ENCODE results near the gene SPRY4.
"Not testable (repeated sequence)": the region's sequence is repeated elsewhere in the genome, so short reads cannot be mapped to it uniquely, and the experiment has no call there.

The SPRY4 gene

DNA sequence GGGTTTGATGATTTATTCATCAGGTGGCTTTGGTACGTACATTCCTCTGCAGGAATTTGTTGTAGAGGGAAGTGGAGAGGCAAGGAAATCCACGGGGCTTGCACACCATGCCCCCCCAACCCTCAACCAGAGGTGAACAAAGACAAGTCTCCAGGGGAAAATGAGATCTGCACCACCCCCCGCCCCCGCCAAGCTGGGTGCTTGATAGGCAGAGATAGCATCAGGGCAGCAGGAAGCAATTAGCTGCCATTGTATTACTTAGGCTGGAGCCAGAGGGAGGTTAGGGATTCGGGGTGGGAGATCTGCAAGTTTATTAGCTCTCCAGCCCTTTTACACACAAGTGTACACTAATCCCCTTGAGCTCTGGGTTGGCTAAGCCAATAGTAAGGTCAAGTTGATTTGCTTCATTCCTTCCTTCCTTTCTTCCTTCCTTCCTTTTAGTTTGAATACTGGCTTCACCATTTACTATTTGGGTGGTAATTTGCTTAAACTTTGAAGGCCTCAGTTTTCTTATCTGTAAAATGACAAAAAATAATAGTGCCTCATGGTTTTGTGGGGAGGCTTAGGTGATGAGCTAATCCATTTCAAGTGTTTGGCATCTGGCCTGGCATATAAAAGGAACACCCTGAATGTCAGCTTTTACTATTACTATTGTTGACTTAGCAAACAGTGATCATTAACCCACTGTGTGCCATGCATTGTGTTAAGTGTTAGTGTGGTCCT is 34.1 kb downstream of the SPRY4 start:
- no peak for DNase-seq

DNA sequence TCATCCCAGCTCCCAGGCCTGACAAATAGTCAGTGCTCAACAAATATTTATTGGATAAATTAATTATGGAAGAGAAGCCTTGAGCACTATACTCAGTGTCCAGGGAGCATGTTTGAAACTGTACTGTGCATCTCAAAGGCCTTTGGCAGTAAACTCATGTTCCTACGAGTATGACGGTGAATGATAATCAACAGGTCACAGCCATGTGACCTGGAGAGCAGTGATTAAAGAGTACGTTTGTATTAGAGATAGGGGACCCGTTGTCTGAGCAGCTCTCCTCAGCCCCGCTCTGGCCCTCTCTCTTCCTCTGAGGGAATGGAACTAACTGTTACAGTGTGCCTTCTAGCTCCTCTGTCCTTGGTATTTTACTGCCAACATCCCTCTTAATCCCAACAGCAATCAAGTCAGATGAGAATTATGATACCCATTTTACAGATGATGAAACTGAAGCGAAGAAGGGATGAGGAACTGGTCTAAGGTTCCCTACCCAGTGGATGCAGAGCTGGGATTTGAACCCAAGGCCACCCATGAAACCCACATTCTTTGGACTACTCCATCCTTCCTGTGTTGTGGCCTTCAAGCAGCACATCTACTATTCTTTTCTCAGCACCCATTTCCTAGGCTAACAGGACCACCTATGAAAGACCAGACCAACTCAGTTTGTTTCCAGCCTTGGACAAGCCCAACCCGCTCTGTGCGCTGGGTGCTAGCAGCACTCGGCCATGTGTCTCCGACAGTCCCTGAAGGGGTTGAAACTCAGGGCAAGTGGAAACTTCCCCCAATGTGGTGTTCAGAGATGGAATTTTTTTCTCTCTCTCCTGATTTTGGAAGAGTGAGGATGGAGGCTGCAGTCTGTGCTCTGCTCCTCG is 34.9 kb downstream of the SPRY4 start:
- no peak for DNase-seq

GRCh38 chr5:142287973-142288313 is 36.9 kb downstream of the SPRY4 start:
- no peak for DNase-seq

DNA sequence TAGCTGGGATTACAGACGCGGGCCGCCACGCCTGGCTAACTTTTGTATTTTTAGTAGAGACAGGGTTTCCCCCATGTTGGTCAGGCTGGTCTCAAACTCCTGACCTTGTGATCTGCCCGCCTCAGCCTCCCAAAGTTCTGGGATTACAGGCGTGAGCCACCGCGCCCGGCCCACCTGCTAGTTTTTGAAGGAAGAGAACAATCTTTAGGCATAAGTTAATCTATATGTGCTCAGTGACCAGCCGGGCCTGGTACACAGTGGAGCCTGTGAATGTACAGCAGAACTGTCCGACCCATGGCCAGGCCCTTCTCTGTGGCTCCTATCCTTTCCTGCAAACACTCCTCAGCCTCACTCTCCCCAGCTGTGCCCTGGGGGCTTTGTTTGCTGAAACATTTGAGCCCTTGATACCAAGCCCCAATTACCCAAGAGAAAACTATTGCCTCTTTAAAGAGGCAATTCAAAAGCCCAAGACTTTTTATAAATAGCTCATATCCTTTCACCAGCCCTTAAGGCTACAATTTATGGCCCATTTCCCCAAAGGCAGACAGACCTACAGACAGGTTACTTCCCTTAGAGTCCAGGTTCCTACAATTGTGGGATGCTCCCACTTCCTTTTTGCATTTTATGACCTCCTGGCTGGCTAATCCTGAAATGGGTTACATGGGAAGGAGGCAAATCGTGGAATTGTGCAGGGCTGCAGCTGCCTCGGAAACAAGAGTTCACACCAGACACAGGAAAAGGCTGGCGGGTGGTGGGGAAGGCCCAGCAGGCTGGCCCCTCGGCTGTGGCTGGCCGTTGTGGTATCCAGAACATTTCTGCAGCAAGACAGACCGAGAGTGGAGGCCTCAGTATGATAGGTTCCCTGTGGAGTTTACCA is 37.5 kb downstream of the SPRY4 start:
- no peak for DNase-seq

DNA sequence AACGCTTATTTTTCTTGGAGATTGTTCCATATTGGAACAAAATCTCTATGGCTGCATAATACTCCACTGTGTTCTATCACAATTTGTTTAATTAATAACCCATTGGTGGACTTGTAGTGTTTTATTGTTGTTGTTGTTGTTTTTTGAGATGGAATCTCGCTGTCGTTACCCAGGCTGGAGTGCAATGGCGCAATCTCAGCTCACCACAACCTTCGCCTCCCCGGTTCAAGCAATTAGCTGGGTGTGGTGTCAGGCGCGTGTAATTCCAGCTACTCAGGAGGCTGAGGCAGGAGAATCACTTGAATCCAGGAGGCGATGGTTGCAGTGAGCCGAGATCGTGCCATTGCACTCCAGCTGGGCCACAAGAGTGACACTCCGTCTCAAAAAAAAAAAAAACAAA is 38.7 kb downstream of the SPRY4 start:
- no peak for DNase-seq

DNA sequence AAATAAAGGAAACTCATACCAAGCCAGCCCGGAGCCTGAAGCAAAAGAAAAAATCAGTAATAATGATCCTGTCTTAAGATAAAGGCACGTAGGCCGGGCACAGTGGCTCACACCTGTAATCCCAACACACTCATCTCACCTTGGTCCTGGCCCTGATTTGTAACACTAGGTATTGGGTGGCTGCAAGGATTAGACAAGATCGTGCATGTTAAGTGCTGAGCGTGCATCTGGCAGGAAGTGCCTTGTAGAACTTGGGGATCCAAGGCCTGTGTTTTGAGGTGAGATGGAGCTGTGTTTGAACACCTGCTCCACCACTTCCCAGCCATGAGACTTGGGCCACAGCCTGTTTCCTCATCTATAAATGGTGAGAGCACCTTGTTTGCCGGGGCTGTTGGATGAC is 41.5 kb downstream of the SPRY4 start:
- no peak for DNase-seq

GRCh38 chr5:142281966-142282365 is 42.9 kb downstream of the SPRY4 start:
- DNase-seq: no peak

DNA sequence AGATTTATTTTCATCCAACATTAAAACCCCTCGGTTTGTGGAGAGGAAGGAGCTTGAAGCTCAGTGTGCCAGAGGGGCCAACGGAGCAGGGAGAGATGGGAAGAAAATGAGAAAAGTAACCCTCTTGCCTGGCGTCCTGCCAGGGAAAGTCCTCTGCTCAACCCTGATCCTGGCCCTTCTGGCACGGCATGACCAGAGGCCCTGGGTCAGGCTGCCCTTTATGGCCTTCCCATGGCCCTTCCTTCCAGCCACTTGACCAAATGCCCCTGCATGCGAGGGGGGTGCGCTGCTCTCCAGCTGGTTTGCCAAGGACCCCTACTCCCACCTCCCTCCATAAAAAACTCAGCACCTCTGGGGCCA is 43.8 kb downstream of the SPRY4 start:
- no peak for DNase-seq

DNA sequence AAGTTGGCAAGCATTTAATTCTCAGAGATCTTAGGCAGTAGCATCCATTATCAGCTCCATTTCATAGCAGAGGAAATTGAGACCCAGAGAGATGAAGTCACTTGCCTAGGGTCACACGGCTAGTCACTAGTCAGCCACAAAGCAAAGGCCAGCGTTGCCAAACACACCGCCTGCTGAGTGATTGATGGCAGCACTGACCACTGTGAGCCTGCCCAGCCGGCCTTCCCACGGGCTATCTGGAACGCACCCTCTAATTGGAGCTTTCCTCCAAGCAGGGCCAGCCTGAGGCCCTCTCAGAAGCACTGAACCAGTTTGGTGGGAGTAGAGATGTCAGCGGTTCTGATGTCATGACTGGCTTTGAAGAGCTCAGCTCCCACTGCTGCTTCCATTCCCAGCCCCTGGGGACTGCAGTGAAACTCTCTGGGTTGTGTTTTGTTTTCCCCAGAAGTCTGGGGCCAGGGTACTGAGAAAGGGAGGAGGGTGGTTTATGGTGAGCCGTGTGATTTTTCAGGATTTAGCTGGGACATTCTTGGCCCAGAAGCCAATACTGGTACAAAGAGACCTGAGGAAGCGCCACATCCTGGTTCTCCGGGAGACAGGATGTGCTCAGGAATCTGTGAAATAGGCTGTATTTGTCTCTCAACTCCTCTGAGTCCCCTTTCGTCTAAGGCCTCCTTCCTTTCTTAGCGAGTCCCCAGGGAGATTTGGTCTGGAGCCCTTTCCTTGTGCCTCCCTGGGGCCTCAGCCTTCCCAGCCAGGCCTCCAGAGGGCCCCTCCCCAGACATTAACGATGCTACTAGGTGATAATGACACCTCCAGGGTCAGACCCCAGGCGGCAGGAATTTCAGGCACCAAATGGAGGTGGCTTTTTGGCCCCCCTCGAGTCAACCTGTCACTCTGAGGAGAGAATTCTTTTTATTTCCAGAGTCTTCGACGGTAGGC is 44.5 kb downstream of the SPRY4 start:
- no peak for DNase-seq

DNA sequence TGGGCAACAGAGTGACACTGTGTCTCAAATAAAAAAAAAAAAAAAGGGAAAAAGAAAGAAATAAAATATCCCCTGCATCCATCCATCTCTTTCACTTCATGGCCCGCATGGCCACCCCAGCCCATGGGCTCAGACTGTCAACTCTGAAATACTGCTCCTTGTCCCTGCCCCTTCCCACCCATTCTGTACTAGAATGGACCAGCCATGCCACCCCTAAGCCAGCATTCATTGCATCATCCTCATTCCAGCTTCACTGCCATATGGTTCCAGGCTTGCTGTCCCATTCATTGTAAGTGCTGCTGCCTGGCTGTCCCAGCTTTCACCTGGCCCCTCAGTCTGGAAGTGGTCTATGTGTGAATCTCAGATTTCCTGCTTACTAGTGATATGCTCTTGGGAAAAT is 46.2 kb downstream of the SPRY4 start:
- DNase-seq: no peak

DNA sequence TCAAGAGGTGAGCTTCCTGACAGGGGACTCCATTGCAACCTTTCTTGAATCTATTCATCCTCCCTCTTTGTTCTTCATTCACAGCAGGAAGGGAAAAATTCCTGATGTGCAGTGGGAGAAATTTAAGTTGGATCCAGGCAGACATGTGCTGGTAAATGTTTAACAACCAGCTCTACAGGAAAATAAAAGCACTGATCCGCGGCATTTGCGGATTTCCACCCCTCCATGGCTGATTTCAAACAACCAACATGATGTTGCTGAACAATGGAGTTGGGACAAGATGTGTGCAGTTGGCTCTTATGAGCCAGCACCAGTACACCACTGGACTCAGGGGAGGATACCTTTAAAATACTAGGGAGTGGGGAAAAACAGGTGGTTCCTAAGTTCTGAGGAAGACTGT is 47.0 kb downstream of the SPRY4 start:
- DNase-seq: no peak

- no peak for DNase-seq
Measured at GRCh38 chr5:142276517-142276916, 48.3 kb downstream of the SPRY4 start.

- no peak for DNase-seq
Measured at GRCh38 chr5:142275496-142275895, 49.3 kb downstream of the SPRY4 start.

DNA sequence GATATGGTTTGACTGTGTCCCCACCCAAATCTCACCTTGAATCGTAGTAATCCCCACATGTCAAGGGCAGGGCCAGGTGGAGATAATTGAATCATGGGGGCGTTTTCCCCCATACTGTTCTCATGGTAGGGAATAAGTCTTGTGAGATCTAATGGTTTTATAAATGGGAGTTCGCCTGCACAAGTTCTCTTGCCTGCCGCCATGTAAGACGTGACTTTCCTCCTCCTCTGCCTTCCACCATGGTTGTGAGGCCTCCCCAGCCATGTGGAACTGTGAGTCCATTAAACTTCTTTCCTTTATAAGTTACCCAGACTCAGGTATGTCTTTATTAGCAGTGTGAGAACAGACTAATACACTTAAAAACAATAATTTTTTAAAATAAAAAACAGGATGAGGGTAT is 52.2 kb downstream of the SPRY4 start:
- not testable (repeated sequence) for DNase-seq

DNA sequence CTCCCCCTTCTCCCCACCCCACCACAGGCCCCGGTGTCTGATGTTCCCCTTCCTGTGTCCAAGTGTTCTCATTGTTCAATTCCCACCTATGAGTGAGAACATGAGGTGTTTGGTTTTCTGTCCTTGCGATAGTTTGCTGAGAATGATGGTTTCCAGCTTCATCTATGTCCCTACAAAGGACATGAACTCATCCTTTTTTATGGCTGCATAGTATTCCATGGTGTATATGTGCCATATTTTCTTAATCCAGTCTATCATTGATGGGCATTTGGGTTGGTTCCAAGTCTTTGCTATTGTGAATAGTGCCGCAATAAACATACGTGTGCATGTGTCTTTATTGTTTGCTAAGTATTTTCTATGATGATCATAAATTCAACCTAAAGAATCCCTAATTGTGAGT is 60.7 kb downstream of the SPRY4 start:
- DNase-seq: not testable (repeated sequence)

DNA sequence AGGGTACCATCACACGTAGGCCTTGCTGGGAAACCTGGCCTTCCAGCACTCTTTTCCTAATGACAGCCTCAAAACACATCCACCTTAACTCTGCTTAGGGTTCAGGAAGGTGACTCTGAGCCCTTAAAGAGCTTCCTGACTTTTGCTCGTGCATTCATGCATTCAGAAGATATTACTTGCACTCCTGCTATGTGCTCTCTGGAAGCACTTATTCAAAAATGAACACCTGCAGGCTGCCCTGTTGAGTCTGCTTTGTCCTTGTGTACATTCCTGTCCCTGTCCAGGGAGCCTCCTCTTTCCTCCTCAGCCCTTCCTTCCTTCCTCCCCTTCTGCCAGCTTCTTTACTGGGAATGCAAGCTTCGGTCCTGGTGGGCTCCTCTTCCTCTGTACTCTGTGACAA is 61.5 kb downstream of the SPRY4 start:
- no peak for DNase-seq

DNA sequence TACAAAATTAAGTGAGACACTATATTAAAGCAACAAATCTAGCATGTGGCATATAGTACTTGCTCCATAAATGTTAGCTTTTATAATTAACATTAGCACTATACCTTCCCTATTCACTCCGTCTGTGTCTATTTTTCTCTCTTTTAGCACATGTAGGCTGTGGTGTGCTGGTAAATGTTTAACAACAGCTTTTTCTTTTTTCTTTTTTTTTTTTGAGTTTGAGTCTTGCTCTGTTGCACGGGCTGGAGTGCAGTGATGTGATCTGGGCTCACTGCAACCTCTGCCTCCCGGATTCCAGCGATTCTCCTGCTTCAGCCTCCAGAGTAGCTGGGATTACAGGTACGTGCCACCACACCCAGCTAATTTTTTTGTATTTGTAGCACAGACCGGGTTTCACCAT is 62.1 kb downstream of the SPRY4 start:
- DNase-seq: no peak

Data from bone marrow (tissue), 2 donors.